HG03571 (cell line): ENCODE measurements around the gene SEMA3C.

Experiments used
- ATAC-seq: cut with Tn5 transposase; IDR thresholded peaks from one replicate; pipeline ENCODE4 v1.9.1; 2021; ENCODE audit not compliant: unreplicated experiment

Gene SEMA3C

GRCh38 chr7:80827239-80827633, 91.6 kb downstream of the SEMA3C start:
- no peak for ATAC-seq

GRCh38 chr7:80826520-80827238, 92.2 kb downstream of the SEMA3C start:
- no peak for ATAC-seq

- no peak for ATAC-seq
Measured at GRCh38 chr7:80825499-80825898, 93.4 kb downstream of the SEMA3C start.

DNA sequence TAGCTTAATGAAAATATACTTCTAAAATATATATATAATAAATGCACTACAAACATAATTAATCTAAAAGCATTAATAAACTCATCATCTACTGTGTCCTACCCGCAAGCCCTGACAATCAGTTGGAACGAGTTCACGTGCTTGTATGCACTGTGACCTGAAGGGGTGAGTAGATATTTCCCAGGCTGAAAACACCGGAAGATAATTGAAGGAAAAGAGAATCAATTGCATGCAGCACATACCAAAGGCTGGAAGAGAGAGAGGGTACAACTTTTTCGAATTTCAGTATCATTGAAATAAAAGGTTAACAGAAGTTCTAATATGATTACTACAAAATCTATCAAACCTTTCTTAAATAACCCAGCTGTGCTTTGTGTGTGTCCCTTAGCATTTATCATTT, 94.6 kb downstream of the SEMA3C start:
- ATAC-seq = no peak

- ATAC-seq = no peak
Measured at GRCh38 chr7:80823057-80823456, 95.8 kb downstream of the SEMA3C start.

DNA sequence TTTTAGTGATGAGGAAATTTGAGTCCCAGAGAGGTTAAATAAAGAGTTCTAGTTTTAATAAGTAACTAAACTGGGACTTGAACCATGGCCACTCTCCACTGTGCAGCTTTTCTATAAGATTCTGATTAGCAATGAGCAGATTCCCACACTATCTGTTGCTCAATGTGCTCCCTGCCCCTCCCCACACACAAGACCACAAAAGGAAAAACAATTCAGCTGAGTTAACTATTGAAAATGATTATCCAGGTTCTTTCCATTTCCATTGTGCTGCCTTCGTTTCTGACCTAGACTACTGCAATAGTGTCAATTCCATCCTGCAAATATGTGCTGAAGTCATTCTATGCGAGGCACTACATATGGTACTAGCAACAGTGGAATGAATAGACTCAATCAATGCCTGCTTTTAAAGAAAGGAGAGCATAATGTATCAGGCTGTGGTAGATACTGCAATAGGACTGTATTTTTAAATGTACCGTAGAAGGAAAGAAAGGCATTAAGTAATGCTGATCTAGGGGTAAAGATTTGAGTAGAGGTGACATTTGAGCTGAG, 97.0 kb downstream of the SEMA3C start:
- ATAC-seq = no peak

DNA sequence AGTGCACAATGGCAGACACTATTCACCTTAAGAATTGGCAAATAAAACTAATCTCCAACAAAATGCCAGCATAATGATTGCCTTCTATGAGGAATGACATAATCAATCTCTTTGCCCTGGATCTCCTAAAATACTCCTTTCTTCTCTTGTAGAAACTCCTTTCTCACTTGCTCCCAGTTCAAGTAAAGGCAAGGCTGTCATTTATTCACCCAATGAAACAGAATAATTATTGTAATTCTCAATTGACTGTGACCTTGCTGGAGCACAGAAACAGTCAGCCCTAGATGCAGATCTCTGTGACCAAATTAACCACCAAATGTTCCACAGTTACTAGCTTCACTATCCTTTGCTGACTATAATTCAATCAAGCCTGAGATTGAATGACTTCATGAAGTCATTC, 99.3 kb downstream of the SEMA3C start:
- ATAC-seq = no peak

DNA sequence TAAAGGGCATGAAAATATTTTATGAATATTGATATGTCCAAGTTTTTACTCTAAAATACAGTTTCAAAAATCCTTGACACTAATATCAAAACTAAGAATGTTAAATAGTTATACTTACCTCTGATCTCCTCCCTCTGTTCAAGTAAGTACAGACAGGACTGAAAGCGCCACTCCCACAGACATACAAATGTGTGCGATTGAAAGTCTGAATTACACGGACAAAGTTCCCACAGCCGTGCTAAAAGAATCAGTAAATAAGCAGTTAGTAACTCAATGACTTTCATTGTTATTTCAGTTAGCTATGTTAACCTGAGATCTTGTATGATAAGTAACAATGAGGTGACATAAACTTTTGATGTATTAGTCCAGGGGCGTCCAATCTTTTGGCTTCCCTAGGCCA, 100.7 kb downstream of the SEMA3C start:
- no peak for ATAC-seq

DNA sequence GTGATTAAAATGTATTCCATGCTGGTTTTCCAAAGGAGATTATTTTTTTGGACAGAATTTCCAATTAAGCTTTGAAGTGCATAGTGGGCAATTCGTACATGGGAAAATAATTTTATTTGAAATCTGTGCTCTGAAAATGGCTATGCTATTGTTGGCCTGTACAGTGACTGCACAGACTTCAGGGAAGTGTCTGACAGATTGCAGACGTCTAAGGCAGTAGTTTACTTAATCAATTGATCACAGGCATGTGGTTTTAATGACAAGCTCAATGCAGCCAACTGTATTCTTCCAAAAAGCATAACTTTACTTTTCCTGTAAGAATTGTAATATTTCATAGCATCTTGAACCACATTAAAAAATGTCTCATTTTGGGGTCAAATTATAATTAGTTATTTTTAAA, 102.0 kb downstream of the SEMA3C start:
- no peak for ATAC-seq

GRCh38 chr7:80815733-80816132, 103.1 kb downstream of the SEMA3C start:
- no peak for ATAC-seq

- ATAC-seq = no peak
Measured at GRCh38 chr7:80809545-80809944, 109.3 kb downstream of the SEMA3C start.

DNA sequence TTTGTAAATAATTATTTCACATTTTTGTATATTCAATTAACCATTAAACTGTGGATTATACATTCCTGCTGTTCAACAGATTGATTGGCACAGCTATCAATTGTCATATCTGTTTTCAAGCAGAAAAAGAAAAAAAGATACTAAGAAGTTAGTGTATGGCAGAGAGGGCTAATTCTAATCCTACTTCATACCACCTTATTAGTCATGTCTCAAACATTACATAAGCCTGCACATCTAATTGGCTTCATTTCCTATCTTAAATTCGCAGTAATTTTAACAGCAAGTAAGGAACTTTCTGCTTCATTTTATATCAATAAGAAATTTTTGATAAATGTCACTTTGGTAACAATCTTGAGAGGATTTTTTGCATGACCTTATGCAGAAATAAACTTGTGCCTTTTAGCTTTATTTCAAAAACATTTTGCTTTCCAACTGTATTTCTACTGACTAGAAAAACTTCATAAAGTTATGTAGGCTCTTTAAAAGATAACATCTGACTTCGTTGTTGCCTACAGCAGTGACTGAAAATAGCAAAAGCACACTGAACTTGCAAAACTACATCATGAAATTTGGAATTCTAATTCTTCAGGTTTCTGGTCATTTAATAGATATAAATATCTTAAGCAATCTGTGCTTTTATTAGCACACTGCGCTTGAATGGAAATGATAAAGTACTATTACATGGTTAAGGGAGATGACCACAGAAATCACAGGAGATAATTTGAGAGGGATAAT, 111.5 kb downstream of the SEMA3C start:
- no peak for ATAC-seq

- no peak for ATAC-seq
Measured at GRCh38 chr7:80806663-80807062, 112.2 kb downstream of the SEMA3C start.

DNA sequence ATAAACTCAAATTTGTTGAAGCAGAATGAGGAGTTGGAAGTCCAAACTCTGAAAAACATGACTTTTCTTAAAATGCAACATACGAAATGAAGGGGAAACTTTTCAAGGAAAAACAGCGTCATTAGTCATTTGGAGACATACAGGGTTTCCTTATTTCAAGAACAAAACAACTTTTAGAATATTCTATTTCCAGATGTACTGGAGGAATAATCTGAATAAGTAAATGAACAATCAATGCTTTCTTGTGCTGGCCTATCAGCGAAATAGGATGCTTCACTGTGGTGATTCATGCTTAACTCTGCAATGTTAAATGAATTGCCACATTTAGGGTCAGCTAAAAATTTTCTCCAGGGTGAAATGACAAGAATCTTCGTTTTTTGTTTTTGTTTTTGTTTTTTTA, 114.3 kb downstream of the SEMA3C start:
- ATAC-seq = no peak

DNA sequence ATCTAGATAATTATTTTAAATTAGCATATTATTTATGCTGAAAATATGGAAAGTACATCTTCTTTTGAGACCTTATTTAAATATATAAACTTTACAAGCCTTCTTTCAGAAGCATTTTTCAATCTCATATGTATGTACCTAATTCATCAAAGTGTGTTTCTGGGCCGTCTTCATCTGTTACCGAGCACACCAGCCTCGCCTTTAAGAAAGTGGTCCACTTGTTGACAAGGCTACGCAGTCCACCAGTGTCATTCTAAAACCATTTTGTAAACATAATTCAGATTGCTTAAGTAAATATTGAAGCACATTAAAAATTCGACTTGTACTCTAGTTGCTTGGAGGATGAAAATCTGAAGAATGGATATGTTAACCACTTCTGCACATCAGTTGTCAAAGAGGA, 116.3 kb downstream of the SEMA3C start:
- ATAC-seq = no peak

DNA sequence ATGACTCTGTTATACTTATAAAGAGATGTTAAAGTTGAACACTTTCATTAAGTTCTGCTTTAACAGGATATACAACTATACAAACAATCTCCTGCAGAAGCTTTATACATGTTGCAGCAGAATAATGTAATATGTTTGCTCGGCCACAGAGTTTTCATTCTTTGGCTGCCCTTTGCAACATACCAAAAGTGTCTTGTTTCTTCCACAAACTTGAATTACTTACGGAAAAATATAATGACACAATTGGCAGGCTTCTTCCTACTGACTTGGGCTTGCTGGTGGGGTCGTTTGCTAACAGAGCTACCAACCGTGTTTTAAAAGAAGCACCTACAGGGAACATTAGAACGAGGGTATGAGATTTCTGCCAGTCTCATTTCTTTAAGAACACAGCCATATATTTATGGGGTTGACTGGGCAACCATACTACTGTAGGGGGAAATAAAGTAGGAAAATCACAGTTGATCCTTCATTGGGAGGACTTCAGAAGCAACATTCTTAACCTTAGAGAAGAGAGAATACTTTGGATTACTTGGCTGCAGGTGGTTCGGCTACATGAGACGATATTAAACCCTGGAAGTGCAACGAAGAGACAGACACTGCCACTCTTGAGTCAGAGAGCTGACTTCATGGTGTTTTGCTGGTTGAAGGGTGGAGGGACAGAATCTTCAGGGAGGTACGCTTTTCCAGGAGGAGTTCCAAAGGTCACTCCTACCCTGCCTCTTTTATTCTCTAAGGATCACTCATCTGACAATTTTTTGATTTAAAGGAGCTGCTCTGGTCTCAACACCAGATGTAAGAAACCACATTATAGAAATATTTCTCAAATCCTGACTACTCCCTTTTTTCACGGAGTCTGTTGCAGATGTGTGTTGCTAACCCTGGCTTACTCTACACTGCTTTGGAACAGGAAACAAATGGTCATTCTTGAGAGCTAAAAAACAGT, 123.9 kb downstream of the SEMA3C start:
- ATAC-seq = no peak

DNA sequence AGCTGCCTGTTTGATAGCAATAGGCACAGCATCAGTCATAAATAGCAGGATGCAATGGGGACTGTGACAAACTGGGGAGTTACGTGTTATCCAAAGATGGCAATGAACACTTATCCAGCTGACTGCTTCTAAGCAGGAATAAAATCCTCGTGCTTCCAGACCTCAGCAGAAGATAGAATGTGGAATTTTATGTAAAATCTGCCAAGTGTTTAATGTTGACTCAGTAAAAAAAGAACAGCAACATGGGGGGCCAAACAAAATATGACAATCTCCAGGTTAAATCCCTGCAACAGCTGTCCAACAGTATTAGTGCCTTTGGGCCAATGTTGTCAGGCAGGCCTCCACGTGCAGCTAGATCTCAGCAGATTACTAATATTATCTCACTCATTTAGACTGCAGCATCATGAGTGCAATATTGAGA, 127.3 kb downstream of the SEMA3C start:
- ATAC-seq = no peak

- ATAC-seq = no peak
Measured at GRCh38 chr7:80790877-80791276, 128.0 kb downstream of the SEMA3C start.

- ATAC-seq = no peak
Measured at GRCh38 chr7:80787721-80788120, 131.1 kb downstream of the SEMA3C start.

- no peak for ATAC-seq
Measured at GRCh38 chr7:80785961-80786536, 132.8 kb downstream of the SEMA3C start.

GRCh38 chr7:80785276-80785675, 133.6 kb downstream of the SEMA3C start:
- no peak for ATAC-seq
